ENCODE data around the gene IRS1. TPM values are rescaled to one million over a fixed set of nuclear protein-coding genes. Genes with fewer than 3 reads are reported as not detected.

Gene IRS1
- total RNA-seq, 2 experiments from 2014 or later, result 2.0 to 2.1 TPM

- Mint-ChIP-seq H3K27ac (no peak overlapping the region), H3K4me3 (no peak overlapping the region), H3K4me1 (ENCODE audit: low read depth) (peaks cover 33% of the 10 kb centered on the region), H3K9me3 (no peaks in the 10 kb centered on the region), H3K36me3 (no peaks in the 10 kb centered on the region), H3K27me3 (peaks cover 2% of the 10 kb centered on the region)
- DNase-seq, result no peak
- intact Hi-C loops (cut with micrococcal nuclease), result loop anchor here (10.0 kb wide), 1 partner anchor 1871 kb away; no protein-coding TSS in a partner anchor
- POLR2A ChIA-PET, result no interaction called here
- CTCF ChIA-PET, result interaction anchor here (0.9 kb wide), 1 partner anchor 9 kb away, joined by 3 read pairs; no protein-coding TSS in a partner anchor
These were observed 3.4 kb downstream of the IRS1 start for GRCh38 chr2:226796012-226796839.

- H3K4me1 Mint-ChIP-seq (ENCODE audit: low read depth), result peaks cover 33% of the 10 kb centered on the region
- no peak overlapping the region for H3K27ac Mint-ChIP-seq
- H3K4me3 Mint-ChIP-seq, result no peak overlapping the region
- no peak for DNase-seq
- H3K36me3 Mint-ChIP-seq, result peaks cover 3% of the 10 kb centered on the region
- H3K9me3 Mint-ChIP-seq, result no peaks in the 10 kb centered on the region
- POLR2A ChIA-PET, result no interaction called here
- CTCF ChIA-PET, result interaction anchor here (0.6 kb wide), 1 partner anchor 311 kb away, joined by 3 read pairs; no protein-coding TSS in a partner anchor
- H3K27me3 Mint-ChIP-seq, result no peaks in the 10 kb centered on the region
- intact Hi-C loops (cut with micrococcal nuclease), result loop anchor here (10.0 kb wide), 1 partner anchor 1871 kb away; no protein-coding TSS in a partner anchor
These were observed 4.2 kb downstream of the IRS1 start for GRCh38 chr2:226795281-226796011.

DNA sequence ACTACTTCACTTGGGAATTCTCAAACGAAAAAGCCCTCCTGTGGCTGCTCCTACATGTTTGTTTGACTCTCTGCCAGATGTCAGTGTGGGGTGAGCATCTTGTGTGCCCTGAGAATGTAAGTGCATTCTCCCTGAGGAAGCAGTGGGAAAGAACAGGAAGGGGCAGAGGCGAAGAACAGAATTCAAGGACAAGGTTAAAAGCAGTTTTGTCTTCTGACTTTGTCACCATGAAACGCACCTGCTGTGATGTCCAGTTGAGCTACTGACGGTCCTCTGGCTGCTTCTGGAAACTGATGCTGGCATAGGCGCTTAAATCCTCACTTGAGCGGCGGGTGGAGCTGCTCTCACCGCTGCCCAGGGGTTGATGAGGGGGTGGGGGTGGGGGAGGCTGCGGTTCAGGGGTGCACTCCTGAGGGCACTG lies 4.9 kb downstream of the IRS1 start:
- no peak overlapping the region for H3K27ac Mint-ChIP-seq
- H3K4me1 Mint-ChIP-seq (ENCODE audit: low read depth), result peaks cover 29% of the 10 kb centered on the region
- intact Hi-C loops (cut with micrococcal nuclease), result loop anchor here (5.0 to 10.0 kb wide), 3 partner anchors 57 to 1870 kb away; partner anchors contain the start of gene MFF
- ChIA-PET CTCF (no interaction called here), POLR2A (interaction anchor here (1.0 kb wide), 1 partner anchor 41 kb away, joined by 4 read pairs; no protein-coding TSS in a partner anchor)
- no peak overlapping the region for H3K4me3 Mint-ChIP-seq
- no peaks in the 10 kb centered on the region for H3K27me3 Mint-ChIP-seq
- H3K36me3 Mint-ChIP-seq, result peaks cover 3% of the 10 kb centered on the region
- H3K9me3 Mint-ChIP-seq, result no peaks in the 10 kb centered on the region
- DNase-seq, result no peak

DNA sequence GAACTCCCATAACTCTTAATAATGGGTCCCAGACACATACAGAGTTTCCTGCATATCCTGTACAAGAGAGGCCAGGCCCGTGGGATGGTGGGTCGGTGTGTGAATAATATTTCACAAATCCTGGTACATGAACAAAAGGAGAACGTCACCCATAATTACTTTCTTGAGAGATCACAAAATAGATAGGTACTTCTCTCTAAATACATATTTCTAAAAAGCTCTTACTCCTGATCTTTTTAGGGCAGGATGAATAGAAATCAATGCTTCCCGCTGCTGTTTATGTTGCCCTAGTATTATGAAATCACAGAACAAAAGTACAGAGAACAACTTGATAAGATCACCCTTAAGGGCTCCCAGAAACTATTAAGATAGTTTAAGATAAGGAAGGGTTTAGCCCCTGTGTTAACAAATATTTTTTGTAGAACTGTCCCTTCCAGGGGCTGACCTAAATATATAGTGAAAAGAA lies 5.4 kb downstream of the IRS1 start:
- DNase-seq, result no peak
- Mint-ChIP-seq H3K4me3 (no peak overlapping the region), H3K27me3 (no peaks in the 10 kb centered on the region), H3K36me3 (peaks cover 3% of the 10 kb centered on the region), H3K4me1 (ENCODE audit: low read depth) (peaks cover 29% of the 10 kb centered on the region), H3K27ac (no peak overlapping the region), H3K9me3 (no peaks in the 10 kb centered on the region)
- intact Hi-C loops (cut with micrococcal nuclease), result loop anchor here (5.0 to 10.0 kb wide), 3 partner anchors 57 to 1869 kb away; partner anchors contain the start of gene MFF
- ChIA-PET POLR2A (interaction anchor here (1.0 kb wide), 1 partner anchor 41 kb away, joined by 4 read pairs; no protein-coding TSS in a partner anchor), CTCF (interaction anchor here (0.8 kb wide), 1 partner anchor 9 kb away, joined by 3 read pairs; no protein-coding TSS in a partner anchor)

- ChIA-PET CTCF (interaction anchor here (0.8 to 1.8 kb wide), 2 partner anchors 9 kb away, joined by 3 to 13 read pairs; no protein-coding TSS in a partner anchor), POLR2A (interaction anchor here (1.0 kb wide), 1 partner anchor 42 kb away, joined by 4 read pairs; no protein-coding TSS in a partner anchor)
- Mint-ChIP-seq H3K27me3 (no peaks in the 10 kb centered on the region), H3K4me3 (no peak overlapping the region), H3K36me3 (peaks cover 3% of the 10 kb centered on the region), H3K4me1 (ENCODE audit: low read depth) (peaks cover 29% of the 10 kb centered on the region), H3K9me3 (no peaks in the 10 kb centered on the region), H3K27ac (no peak overlapping the region)
- intact Hi-C loops (cut with micrococcal nuclease), result loop anchor here (5.0 to 10.0 kb wide), 3 partner anchors 56 to 1869 kb away; partner anchors contain the start of gene MFF
- DNase-seq, result no peak
These were observed 6.0 kb downstream of the IRS1 start for GRCh38 chr2:226793646-226794045.

DNA sequence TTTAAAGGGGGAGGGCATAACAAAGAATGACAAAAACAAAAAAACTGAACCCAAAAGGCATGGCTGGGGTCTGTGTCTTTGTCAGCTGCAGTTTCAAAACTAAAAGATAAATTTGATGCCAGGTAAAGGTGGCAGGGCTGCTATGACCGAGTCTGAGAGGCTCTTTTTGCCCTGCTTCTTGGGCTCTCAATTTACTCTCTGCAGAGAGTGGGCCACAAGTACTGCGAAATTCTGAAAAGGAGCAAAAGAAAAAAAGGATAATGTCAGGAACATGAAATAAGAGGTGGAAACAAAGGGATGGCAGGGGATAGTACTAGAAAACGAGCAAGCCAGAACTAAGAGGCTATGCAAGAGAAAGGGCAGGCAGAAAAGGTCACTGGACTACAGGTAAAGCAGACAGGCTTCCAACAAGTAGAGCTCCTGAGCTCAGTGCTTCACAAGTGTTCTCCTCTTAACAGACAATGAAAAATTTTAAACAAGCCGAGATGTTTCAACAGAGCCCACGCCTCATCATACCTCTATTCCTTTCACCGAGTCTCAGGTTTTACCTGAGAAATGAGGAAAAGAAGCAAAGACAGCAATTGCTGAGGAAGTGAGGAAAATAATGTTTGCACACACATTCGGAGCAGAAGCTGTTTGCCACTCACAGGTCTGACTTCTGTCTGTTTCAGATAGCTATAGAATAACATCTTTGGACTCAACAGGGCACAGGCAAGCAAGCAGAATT lies 7.3 kb downstream of the IRS1 start:
- CTCF ChIA-PET, result interaction anchor here (1.8 kb wide), 1 partner anchor 10 kb away, joined by 13 read pairs; no protein-coding TSS in a partner anchor
- no peak for DNase-seq
- POLR2A ChIA-PET, result no interaction called here
- intact Hi-C loops (cut with micrococcal nuclease), result loop anchor here (5.0 to 10.0 kb wide), 3 partner anchors 55 to 1868 kb away; partner anchors contain the start of gene MFF
- Mint-ChIP-seq H3K9me3 (no peaks in the 10 kb centered on the region), H3K27me3 (no peaks in the 10 kb centered on the region), H3K27ac (peak overlapping the region; percentile 74), H3K36me3 (peaks cover 3% of the 10 kb centered on the region), H3K4me1 (ENCODE audit: low read depth) (peaks cover 29% of the 10 kb centered on the region), H3K4me3 (peak overlapping the region; percentile 76)

- ChIA-PET CTCF (interaction anchor here (1.8 to 3.4 kb wide), 3 partner anchors 8 to 11 kb away, joined by 13 to 19 read pairs (median 14); partner anchors contain the start of gene IRS1), POLR2A (no interaction called here)
- Mint-ChIP-seq H3K36me3 (peaks cover 3% of the 10 kb centered on the region), H3K9me3 (no peaks in the 10 kb centered on the region), H3K4me3 (peak overlapping the region; percentile 80), H3K27me3 (no peaks in the 10 kb centered on the region), H3K4me1 (ENCODE audit: low read depth) (peaks cover 29% of the 10 kb centered on the region), H3K27ac (peak overlapping the region; percentile 92)
- peak; percentile 94 for DNase-seq
- intact Hi-C loops (cut with micrococcal nuclease), result loop anchor here (1.0 to 10.0 kb wide), 7 partner anchors 8 to 1867 kb away; partner anchors contain the start of genes IRS1, MFF and RHBDD1
These were observed 8.0 kb downstream of the IRS1 start for GRCh38 chr2:226791487-226792081.

DNA sequence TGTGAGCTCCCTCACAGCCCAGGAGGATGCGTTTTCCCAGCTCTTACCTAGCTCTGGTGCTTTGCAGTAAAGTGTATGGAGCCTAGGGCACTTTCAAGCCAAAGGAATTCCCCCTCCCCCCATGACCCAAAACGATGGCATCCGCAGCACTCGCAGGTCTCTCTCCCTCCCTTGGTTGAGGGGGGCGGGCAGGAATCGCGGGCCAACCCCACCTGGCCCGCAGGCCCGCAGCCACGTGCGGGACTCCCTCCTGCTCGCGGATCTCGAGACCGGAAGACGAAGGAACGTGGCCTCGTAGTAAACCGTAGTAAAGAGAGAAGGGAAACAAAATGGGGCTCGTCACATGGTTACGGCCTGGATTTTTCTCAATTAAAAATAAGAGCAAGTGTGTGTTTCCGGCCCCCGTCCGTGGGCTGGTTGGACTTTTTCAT lies 8.5 kb downstream of the IRS1 start:
- Mint-ChIP-seq H3K4me1 (ENCODE audit: low read depth) (peaks cover 29% of the 10 kb centered on the region), H3K9me3 (no peaks in the 10 kb centered on the region), H3K27me3 (no peaks in the 10 kb centered on the region), H3K36me3 (peaks cover 3% of the 10 kb centered on the region), H3K27ac (peak overlapping the region; percentile 92), H3K4me3 (peak overlapping the region; percentile 80)
- intact Hi-C loops (cut with micrococcal nuclease), result loop anchor here (1.0 to 10.0 kb wide), 7 partner anchors 8 to 1866 kb away; partner anchors contain the start of genes IRS1, MFF and RHBDD1
- DNase-seq, result peak; percentile 73
- ChIA-PET POLR2A (no interaction called here), CTCF (interaction anchor here (3.3 to 3.4 kb wide), 2 partner anchors 9 to 12 kb away, joined by 14 to 19 read pairs; partner anchors contain the start of gene IRS1)

- peak overlapping the region; percentile 80 for H3K4me3 Mint-ChIP-seq
- H3K36me3 Mint-ChIP-seq, result peaks cover 3% of the 10 kb centered on the region
- intact Hi-C loops (cut with micrococcal nuclease), result loop anchor here (2.0 to 10.0 kb wide), 5 partner anchors 18 to 1866 kb away; partner anchors contain the start of gene MFF
- CTCF ChIA-PET, result interaction anchor here (0.6 to 3.4 kb wide), 3 partner anchors 9 to 88 kb away, joined by 3 to 19 read pairs (median 14); partner anchors contain the start of gene IRS1
- no peak overlapping the region for H3K27ac Mint-ChIP-seq
- POLR2A ChIA-PET, result interaction anchor here (1.5 kb wide), 1 partner anchor 10 kb away, joined by 3 read pairs; no protein-coding TSS in a partner anchor
- DNase-seq, result no peak
- H3K4me1 Mint-ChIP-seq (ENCODE audit: low read depth), result peaks cover 29% of the 10 kb centered on the region
- H3K27me3 Mint-ChIP-seq, result no peaks in the 10 kb centered on the region
- H3K9me3 Mint-ChIP-seq, result no peaks in the 10 kb centered on the region
These were observed 9.2 kb downstream of the IRS1 start for GRCh38 chr2:226790431-226790830.

- Mint-ChIP-seq H3K4me3 (no peak overlapping the region), H3K9me3 (no peaks in the 10 kb centered on the region), H3K27me3 (no peaks in the 10 kb centered on the region), H3K27ac (no peak overlapping the region), H3K36me3 (peaks cover 3% of the 10 kb centered on the region), H3K4me1 (ENCODE audit: low read depth) (peaks cover 29% of the 10 kb centered on the region)
- intact Hi-C loops (cut with micrococcal nuclease), result loop anchor here (2.0 to 10.0 kb wide), 5 partner anchors 17 to 1865 kb away; partner anchors contain the start of gene MFF
- no peak for DNase-seq
- ChIA-PET POLR2A (interaction anchor here (1.5 kb wide), 1 partner anchor 10 kb away, joined by 3 read pairs; no protein-coding TSS in a partner anchor), CTCF (interaction anchor here (0.6 to 3.4 kb wide), 3 partner anchors 10 to 88 kb away, joined by 3 to 19 read pairs (median 14); partner anchors contain the start of gene IRS1)
These were observed 9.6 kb downstream of the IRS1 start for GRCh38 chr2:226790011-226790410.

Measured in activated CD4-positive, alpha-beta memory T cell treated with anti-CD3 and anti-CD28 coated beads for 36 hours (primary cell).